GM11168 (cell line): ENCODE results near the gene TCF3.
"Not testable (repeated sequence)": the region's sequence is repeated elsewhere in the genome, so short reads cannot be mapped to it uniquely, and the experiment has no call there.

Experiments
- in situ Hi-C: fragments of 300-500 bp; cut with MboI; formaldehyde crosslinking; loops from one replicate; pipeline ENCODE4 v1.12.0; 2022; ENCODE audit warnings: low sequenced_read_pairs; ENCODE audit not compliant: unreplicated experiment

Gene TCF3

GRCh38 chr19:1652471-1653299, at the start of gene TCF3:
Gene TCF3 (minus strand): TSS chr19:1652615. CDS start chr19:1650248, 2,367 bp downstream.
- in situ Hi-C loops: no loop called here

- in situ Hi-C loops: no loop called here
Observed at GRCh38 chr19:1700733-1701663, 48.6 kb upstream of the TCF3 start.

DNA sequence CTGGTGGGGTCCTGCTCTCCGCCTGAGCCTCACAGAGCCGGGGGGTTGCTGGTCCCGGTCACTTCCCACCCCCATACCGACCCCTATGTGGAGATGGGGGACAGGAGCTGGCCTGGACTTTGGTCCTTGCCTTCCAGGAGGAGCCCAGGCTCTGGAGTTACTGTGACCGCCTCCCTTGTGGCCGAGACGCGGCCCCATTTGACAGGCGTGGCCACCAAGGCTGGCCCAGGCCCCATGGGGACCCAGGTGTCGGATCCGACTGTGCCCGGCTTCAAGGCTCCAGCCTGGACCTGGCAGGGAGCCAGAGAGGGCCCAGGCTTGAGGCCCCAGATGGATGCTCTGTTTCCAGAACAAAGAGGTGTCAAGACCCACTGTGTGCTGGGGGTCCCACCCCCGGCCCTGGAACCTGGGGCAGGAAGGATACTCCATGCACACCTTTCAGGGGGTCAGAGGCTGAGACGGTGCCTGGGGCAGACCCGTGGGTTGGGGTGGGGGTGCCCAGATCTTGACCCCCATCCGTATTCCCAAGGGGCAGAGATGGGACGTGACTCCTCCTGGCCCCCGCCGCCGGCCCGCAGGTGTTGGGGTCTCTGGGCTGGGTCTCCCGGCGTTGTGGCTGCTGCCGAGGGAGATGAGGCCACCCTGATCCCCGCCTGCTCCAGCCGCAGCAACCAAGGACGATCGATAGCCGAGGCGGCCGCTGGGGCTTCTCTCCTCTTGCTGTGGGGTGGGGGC, 47.8 kb upstream of the TCF3 start:
- in situ Hi-C loops: no loop called here

DNA sequence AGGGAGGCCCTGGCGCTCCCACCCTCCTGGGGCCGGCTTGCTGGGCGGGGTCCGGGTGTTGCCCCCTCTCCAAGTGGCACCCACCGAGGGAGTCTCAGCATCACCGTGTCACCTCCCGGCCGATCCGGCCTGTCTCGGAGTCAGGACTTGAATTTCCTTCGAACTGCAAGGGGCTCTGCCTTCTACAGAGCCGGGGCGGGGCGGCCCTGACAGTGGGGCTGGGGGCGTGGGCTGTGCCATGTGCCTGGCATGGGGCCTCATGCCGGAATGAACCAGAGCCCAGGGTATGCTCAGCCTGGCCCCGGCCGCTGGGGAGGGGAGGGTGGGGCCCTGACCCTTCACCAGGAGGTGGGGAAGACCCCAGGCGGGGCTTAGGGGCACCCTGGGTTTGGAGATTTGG, 47.0 kb upstream of the TCF3 start:
- in situ Hi-C loops: no loop called here

DNA sequence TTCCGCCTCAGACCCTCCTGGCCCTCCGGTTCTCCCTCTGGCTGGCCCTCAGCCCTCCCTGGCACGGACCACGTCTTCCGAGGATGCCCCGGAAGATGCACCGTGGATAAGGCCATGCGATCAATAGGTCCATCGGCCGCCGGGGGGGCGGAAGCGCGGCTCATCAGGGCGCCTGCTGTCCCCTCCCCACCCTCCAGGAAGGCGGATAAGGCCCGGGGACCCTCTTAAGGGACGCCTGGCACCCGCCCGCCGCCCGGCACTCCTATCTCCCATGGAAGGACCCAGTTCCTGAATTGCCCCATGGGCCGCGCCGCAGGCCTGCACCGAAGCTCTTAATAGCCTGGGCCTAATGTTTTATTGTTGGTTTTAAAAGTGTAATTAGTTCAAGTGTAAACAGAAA, 46.2 kb upstream of the TCF3 start:
- in situ Hi-C loops: no loop called here

GRCh38 chr19:1695481-1695880, 43.1 kb upstream of the TCF3 start:
- in situ Hi-C loops: not testable (repeated sequence)

DNA sequence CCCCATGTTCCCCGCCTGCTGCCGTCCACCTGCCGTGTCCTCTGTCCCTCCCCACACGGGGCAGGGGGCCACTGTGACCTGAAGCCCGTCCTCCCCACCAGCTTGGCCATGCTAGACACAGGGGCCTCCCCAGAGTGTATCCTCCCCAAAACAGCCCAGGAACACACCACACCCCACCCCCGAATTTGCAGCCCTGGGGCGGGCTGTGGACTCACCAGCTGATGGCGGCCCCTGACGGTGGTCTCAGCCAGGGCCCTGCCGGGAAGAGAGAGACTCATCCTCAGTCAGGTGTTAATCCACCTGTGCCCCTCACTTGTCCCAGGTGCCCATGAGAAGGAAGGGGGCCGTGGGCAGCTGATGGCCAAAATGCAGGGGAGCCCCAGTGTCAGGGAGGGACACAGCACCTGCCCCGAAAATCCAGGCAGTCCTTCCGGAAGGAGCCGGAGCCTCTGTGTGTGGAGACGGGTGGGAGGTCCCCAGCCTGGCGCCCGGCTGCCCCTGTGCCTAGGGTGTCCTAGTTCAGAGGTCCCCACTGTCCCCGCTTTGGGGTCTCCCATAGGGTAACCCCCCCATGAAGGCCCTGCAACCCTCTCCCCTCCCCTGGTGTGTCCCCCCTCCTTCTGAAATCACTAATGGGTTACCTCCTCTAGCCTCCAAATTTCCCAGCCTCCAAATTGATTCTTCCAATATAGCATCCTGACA, 39.3 kb upstream of the TCF3 start:
- in situ Hi-C loops: no loop called here

GRCh38 chr19:1690699-1691307, 38.4 kb upstream of the TCF3 start:
- in situ Hi-C loops: no loop called here

GRCh38 chr19:1685785-1686184, 33.4 kb upstream of the TCF3 start:
- in situ Hi-C loops: not testable (repeated sequence)

GRCh38 chr19:1685046-1685445, 32.6 kb upstream of the TCF3 start:
- in situ Hi-C loops: no loop called here

DNA sequence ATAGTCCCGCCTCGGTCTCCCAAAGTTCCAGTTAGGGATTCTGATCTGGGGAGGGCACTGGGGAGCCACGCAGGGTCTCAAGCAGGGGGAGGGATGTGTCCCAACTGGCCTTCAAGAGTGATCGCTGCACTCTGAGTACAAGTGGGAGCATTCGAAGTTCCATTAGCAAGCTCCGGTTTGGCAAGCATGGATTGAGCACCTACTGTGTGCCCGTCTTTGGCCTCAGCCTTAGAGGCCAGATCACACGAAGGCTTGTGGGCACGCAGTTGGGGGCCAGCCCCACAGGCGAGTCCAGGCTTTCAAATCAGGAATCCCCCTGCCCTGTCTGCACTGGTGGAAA, 32.1 kb upstream of the TCF3 start:
- in situ Hi-C loops: no loop called here

DNA sequence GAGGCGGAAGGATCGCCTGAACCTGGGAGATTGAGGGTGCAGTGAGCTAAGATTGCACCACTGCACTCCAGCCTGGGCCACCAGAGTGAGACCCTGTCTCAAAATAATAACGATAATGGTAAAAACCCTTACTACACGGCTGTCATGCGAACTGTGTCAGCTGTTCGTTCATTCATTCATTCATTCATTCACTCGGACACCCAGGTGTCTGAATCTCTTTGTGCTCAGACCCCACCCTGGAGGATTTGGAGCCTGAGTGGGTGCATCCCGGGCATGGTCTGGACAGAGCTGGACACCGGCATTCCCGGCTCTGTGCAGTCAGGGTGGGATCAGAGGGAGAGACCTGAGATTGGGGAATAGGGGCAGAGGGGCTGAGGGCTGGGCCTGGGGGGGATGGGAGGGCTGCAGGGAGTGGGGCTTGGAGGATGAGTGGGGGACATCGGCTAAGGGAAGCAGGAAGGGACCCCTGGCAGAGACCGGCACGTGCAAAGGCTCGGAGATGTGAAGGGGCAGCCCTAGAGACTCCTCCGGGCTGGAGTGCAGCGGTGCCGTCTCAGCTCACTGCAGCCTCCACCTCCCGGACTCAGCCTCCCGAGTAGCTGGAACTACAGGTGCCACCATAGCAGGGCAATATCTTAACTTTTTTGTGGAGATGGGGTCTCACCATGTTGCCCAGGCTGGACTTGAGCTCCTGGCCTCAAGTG, 31.6 kb upstream of the TCF3 start:
- in situ Hi-C loops: no loop called here

GRCh38 chr19:1680976-1681375, 28.6 kb upstream of the TCF3 start:
- in situ Hi-C loops: no loop called here

- in situ Hi-C loops: loop anchor here (10.0 kb wide), 1 partner anchor 87 kb away; no protein-coding TSS in a partner anchor
Observed at GRCh38 chr19:1678073-1678472, 25.7 kb upstream of the TCF3 start.

- in situ Hi-C loops: loop anchor here (10.0 kb wide), 1 partner anchor 88 kb away; no protein-coding TSS in a partner anchor
Observed at GRCh38 chr19:1676351-1677266, 24.2 kb upstream of the TCF3 start.

GRCh38 chr19:1675633-1676350, 23.4 kb upstream of the TCF3 start:
- in situ Hi-C loops: loop anchor here (10.0 kb wide), 1 partner anchor 89 kb away; no protein-coding TSS in a partner anchor

- in situ Hi-C loops: loop anchor here (10.0 kb wide), 1 partner anchor 91 kb away; no protein-coding TSS in a partner anchor
Observed at GRCh38 chr19:1674293-1674679, 21.9 kb upstream of the TCF3 start.
